ENCODE data around the gene OR52K1. TPM values are rescaled to one million over a fixed set of nuclear protein-coding genes. Genes with fewer than 3 reads are reported as not detected.
"Not testable (repeated sequence)": the region's sequence is repeated elsewhere in the genome, so short reads cannot be mapped to it uniquely, and the experiment has no call there.

OR52K1 gene
- total RNA-seq, 4 donors from 2014 or later, result not detected

DNA sequence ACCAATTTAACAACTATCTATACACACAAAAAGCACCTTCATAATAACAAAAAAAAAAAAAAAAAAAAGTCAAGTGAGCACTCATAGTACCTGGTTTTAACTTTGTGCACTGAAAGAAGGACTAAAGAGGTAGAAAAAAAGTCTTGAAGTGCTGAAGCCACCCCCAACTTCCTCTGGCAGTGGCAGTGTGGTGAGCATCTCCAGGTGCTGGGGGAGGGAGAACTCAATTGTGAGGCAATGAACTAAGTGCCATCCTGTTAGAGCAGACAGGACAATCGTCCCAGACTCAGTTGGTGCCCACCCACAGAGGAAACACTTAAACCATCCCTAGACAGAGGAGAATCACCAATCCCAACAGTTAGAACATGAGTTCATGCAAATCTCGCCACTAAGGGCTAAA, 39.9 kb downstream of the OR52K1 start:
- H3K27ac ChIP-seq, result no peak overlapping the region
- TF ChIP-seq POLR2A (IDR thresholded peaks at IDR 0.05) (no peak), CTCF (IDR thresholded peaks at IDR 0.05) (no peak)
- no peaks in the 10 kb centered on the region for H3K36me3 ChIP-seq
- no peaks in the 10 kb centered on the region for H3K4me1 ChIP-seq
- H3K9me3 ChIP-seq, result no peaks in the 10 kb centered on the region
- DNase-seq, result no peak
- intact Hi-C loops (cut with DNase I), result no loop called here
- H3K27me3 ChIP-seq, result no peaks in the 10 kb centered on the region
- WGBS, 2 donors, result 48 to 53% methylated on average over 2 of the region's 2 CpGs
- H3K4me3 ChIP-seq (replicated peaks in 1 of 3), result no peak overlapping the region

GRCh38 chr11:4522752-4523151, 40.3 kb downstream of the OR52K1 start:
- intact Hi-C loops (cut with DNase I), result no loop called here
- no peak overlapping the region for H3K27ac ChIP-seq
- no peaks in the 10 kb centered on the region for H3K27me3 ChIP-seq
- TF ChIP-seq POLR2A (IDR thresholded peaks at IDR 0.05) (no peak), CTCF (IDR thresholded peaks at IDR 0.05) (no peak)
- no peak overlapping the region for H3K4me3 ChIP-seq (replicated peaks in 1 of 3)
- no peaks in the 10 kb centered on the region for H3K4me1 ChIP-seq
- no peak for DNase-seq
- H3K36me3 ChIP-seq, result no peaks in the 10 kb centered on the region
- WGBS, 2 donors, result 84 to 91% methylated on average over 6 of the region's 6 CpGs
- H3K9me3 ChIP-seq, result no peaks in the 10 kb centered on the region

- H3K4me3 ChIP-seq (replicated peaks in 1 of 3), result no peak overlapping the region
- H3K27me3 ChIP-seq, result no peaks in the 10 kb centered on the region
- H3K36me3 ChIP-seq, result no peaks in the 10 kb centered on the region
- H3K27ac ChIP-seq, result no peak overlapping the region
- H3K9me3 ChIP-seq, result no peaks in the 10 kb centered on the region
- TF ChIP-seq POLR2A (IDR thresholded peaks at IDR 0.05) (no peak), CTCF (IDR thresholded peaks at IDR 0.05) (no peak)
- no peak for DNase-seq
- 73 to 91% methylated on average over 1 of the region's 1 CpG for WGBS, 2 donors
- H3K4me1 ChIP-seq, result no peaks in the 10 kb centered on the region
- intact Hi-C loops (cut with DNase I), result no loop called here
These were observed 41.2 kb downstream of the OR52K1 start for GRCh38 chr11:4523666-4524065.

GRCh38 chr11:4527926-4528325, 45.5 kb downstream of the OR52K1 start:
- no peak overlapping the region for H3K27ac ChIP-seq
- intact Hi-C loops (cut with DNase I), result no loop called here

DNA sequence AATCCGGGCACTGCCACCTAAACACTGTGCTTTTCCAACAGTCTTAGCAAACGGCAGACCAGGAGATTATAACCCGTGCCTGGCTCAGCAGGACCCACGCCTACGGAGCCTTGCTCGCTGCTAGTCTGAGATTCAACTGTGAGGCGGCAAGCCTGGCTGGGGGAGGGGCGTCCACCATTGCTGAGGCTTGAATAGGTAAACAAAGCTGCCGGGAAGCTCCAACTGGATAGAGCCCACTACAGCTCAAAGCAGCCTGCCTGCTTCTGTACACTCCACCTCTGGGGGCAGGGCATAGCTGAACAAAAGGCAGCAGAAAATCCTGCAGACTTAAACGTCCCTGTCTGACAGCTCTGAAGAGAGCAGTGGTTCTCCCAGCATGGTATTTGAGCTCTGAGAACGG, 49.2 kb downstream of the OR52K1 start:
- H3K9me3 ChIP-seq; H3K27ac ChIP-seq; DNase-seq; H3K36me3 ChIP-seq; H3K4me1 ChIP-seq; H3K4me3 ChIP-seq (replicated peaks in 1 of 3); intact Hi-C loops (cut with DNase I); H3K27me3 ChIP-seq: not testable (repeated sequence)
- 42 to 64% methylated on average over 2 to 9 of the region's 11 CpGs for WGBS, 2 donors

More at GRCh38 chr11:4527926-4528325, 45.5 kb downstream of the OR52K1 start:
- TF ChIP-seq POLR2A (IDR thresholded peaks at IDR 0.05), result no peak
- no peak for TF ChIP-seq CTCF (IDR thresholded peaks at IDR 0.05)
- no peak for DNase-seq
- WGBS, 2 donors, result 73 to 87% methylated on average over 2 of the region's 2 CpGs
- no peak overlapping the region for H3K4me3 ChIP-seq (replicated peaks in 1 of 3)
- no peaks in the 10 kb centered on the region for H3K9me3 ChIP-seq
- no peaks in the 10 kb centered on the region for H3K4me1 ChIP-seq
- H3K27me3 ChIP-seq, result no peaks in the 10 kb centered on the region
- H3K36me3 ChIP-seq, result no peaks in the 10 kb centered on the region
